ENCODE results near the gene ZDHHC11B.

ZDHHC11B gene

DNA sequence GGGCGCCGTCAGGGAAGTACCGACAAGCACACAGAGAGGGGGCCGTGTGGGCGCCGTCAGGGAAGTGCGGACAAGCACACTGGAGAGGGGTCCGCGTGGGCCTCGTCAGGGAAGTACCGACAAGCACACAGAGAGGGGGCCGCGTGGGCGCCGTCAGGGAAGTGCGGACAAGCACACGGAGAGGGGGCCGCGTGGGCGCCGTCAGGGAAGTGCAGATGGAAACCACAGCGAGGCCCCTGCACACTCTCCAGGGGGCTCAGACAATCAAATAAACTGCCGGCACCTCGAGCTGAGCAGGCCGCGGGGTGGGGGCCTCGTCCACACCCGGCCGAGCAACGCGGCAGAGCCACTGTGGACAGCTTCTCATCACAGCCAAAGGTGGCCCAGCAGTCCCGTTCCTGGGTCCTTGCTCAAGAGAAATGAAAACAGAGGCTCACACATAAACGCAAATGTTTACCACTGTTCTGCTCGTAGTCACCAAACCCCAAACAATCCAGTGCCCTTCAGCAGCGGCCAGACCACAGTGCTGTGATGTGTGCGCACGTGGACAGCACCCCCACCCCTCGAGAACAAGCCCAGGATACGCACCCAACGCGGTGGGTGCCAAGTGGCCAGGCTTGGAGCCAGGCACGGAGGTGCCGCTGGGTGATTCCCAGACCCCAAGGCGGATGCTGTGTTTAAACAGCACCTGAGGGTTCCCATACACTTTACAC is 116.1 kb downstream of the ZDHHC11B start:
- H3K14ac ChIP-seq (ENCODE audit: low read length in 2 of 2): no peak overlapping the region
- no peak overlapping the region for H3K23ac ChIP-seq (ENCODE audit: low read length in 2 of 2)
- peaks cover 57% of the 10 kb centered on the region for H3K4me1 ChIP-seq (ENCODE audit: control insufficient read depth, insufficient read depth, low read depth, low read length)
- H3K36me3 ChIP-seq (ENCODE audit: control insufficient read depth in 1 of 2, insufficient read depth in 2 of 2, low read depth in 1 of 2, low read length in 2 of 2): peaks cover 5 to 45% of the 10 kb centered on the region in 2 experiments
- no peak overlapping the region for H3K4me2 ChIP-seq (ENCODE audit: low read length, poor library complexity, severe bottlenecking)
- H3K79me1 ChIP-seq (replicated peaks; ENCODE audit: low read length, poor library complexity, severe bottlenecking): no peaks in the 10 kb centered on the region
- H2AK5ac ChIP-seq (ENCODE audit: low read length, severe bottlenecking): peak overlapping the region; percentile 2
- H4K8ac ChIP-seq (ENCODE audit: low read length): no peak overlapping the region
- DNase-seq: peak; percentile 6
- no peak overlapping the region for H2BK5ac ChIP-seq (ENCODE audit: low read depth, low read length, poor library complexity, severe bottlenecking)
- H2AFZ ChIP-seq (ENCODE audit: low read depth, low read length): no peak overlapping the region
- no peak overlapping the region for H3K9ac ChIP-seq (ENCODE audit: low read length)
- H4K91ac ChIP-seq (ENCODE audit: low read length): peak overlapping the region; percentile 22
- no peak overlapping the region for H2BK120ac ChIP-seq (ENCODE audit: low read depth, low read length)
- 89% methylated on average over 44 of the region's 44 CpGs for WGBS
- peaks cover 4 to 21% of the 10 kb centered on the region in 2 experiments for H3K27me3 ChIP-seq (ENCODE audit: control insufficient read depth in 1 of 2, insufficient read depth in 1 of 2, low read length in 2 of 2)
- no peak overlapping the region for H3K4me3 ChIP-seq (ENCODE audit: insufficient read depth in 1 of 2, low read depth in 1 of 2, low read length in 2 of 2)
- no peak overlapping the region for H3K18ac ChIP-seq (ENCODE audit: low read depth in 1 of 2, low read length in 2 of 2)
- no peak overlapping the region for H2BK15ac ChIP-seq (ENCODE audit: low read depth, poor library complexity, severe bottlenecking)
- H3K9me3 ChIP-seq (ENCODE audit: control insufficient read depth, low read length): no peaks in the 10 kb centered on the region
- no peak overlapping the region for H2BK12ac ChIP-seq (ENCODE audit: low read length in 2 of 2)
- no peak overlapping the region for H3K27ac ChIP-seq (ENCODE audit: low read length, poor library complexity, severe bottlenecking)
- no peak overlapping the region for H3K4ac ChIP-seq (ENCODE audit: low read depth in 1 of 2, low read length in 2 of 2)

DNA sequence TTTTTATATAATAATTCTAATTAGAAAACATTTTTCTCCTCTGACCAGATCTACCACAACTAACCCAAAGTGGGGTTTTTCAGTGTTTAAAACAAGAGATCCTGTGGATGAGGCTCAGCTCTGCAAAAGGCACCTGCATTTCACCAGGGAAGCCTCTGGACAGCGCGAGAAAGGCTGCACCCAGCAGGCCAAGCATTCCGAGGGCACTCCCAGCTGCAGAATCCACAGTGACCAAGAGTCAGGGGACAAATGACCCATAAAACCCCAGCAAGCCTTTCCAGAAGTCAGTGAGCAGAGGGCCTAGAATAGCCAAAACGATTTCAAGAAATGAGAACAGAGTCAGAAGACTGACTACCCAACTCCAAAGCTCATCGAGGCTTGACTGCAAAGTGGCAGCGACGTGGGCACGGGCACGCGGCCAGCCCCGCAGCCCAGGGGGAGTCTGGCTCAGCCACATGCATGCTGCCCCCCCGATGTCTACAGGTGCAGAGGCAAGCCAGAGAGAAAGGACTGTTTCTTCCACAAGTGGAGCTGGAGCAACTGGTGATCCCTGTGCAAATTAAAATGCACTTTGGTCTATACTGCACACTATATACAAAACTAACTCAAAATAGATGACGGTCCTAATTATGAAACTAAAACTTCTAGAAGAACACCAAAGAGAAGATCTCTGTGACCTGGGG is 117.6 kb downstream of the ZDHHC11B start:
- 98% methylated on average over 12 of the region's 13 CpGs for WGBS
- H3K27me3 ChIP-seq (ENCODE audit: control insufficient read depth in 1 of 2, insufficient read depth in 1 of 2, low read length in 2 of 2): peaks cover 0 to 6% of the 10 kb centered on the region in 2 experiments
- no peak overlapping the region for H2BK15ac ChIP-seq (ENCODE audit: low read depth, poor library complexity, severe bottlenecking)
- no peak overlapping the region for H3K9ac ChIP-seq (ENCODE audit: low read length)
- no peak for DNase-seq
- H3K4ac ChIP-seq (ENCODE audit: low read depth in 1 of 2, low read length in 2 of 2): no peak overlapping the region
- H2BK5ac ChIP-seq (ENCODE audit: low read depth, low read length, poor library complexity, severe bottlenecking): no peak overlapping the region
- no peak overlapping the region for H4K8ac ChIP-seq (ENCODE audit: low read length)
- H2AK5ac ChIP-seq (ENCODE audit: low read length, severe bottlenecking): no peak overlapping the region
- H3K23ac ChIP-seq (ENCODE audit: low read length in 2 of 2): no peak overlapping the region
- no peak overlapping the region for H3K18ac ChIP-seq (ENCODE audit: low read depth in 1 of 2, low read length in 2 of 2)
- H3K4me2 ChIP-seq (ENCODE audit: low read length, poor library complexity, severe bottlenecking): no peak overlapping the region
- H2AFZ ChIP-seq (ENCODE audit: low read depth, low read length): no peak overlapping the region
- H3K9me3 ChIP-seq (ENCODE audit: control insufficient read depth, low read length): no peaks in the 10 kb centered on the region
- H3K27ac ChIP-seq (ENCODE audit: low read length, poor library complexity, severe bottlenecking): no peak overlapping the region
- H2BK12ac ChIP-seq (ENCODE audit: low read length in 2 of 2): no peak overlapping the region
- H3K4me1 ChIP-seq (ENCODE audit: control insufficient read depth, insufficient read depth, low read depth, low read length): peaks cover 42% of the 10 kb centered on the region
- no peak overlapping the region for H3K4me3 ChIP-seq (ENCODE audit: insufficient read depth in 1 of 2, low read depth in 1 of 2, low read length in 2 of 2)
- no peak overlapping the region for H2BK120ac ChIP-seq (ENCODE audit: low read depth, low read length)
- H3K14ac ChIP-seq (ENCODE audit: low read length in 2 of 2): no peak overlapping the region
- H3K36me3 ChIP-seq (ENCODE audit: control insufficient read depth in 1 of 2, insufficient read depth in 2 of 2, low read depth in 1 of 2, low read length in 2 of 2): peaks cover 5 to 60% of the 10 kb centered on the region in 2 experiments
- no peaks in the 10 kb centered on the region for H3K79me1 ChIP-seq (replicated peaks; ENCODE audit: low read length, poor library complexity, severe bottlenecking)
- H4K91ac ChIP-seq (ENCODE audit: low read length): no peak overlapping the region

DNA sequence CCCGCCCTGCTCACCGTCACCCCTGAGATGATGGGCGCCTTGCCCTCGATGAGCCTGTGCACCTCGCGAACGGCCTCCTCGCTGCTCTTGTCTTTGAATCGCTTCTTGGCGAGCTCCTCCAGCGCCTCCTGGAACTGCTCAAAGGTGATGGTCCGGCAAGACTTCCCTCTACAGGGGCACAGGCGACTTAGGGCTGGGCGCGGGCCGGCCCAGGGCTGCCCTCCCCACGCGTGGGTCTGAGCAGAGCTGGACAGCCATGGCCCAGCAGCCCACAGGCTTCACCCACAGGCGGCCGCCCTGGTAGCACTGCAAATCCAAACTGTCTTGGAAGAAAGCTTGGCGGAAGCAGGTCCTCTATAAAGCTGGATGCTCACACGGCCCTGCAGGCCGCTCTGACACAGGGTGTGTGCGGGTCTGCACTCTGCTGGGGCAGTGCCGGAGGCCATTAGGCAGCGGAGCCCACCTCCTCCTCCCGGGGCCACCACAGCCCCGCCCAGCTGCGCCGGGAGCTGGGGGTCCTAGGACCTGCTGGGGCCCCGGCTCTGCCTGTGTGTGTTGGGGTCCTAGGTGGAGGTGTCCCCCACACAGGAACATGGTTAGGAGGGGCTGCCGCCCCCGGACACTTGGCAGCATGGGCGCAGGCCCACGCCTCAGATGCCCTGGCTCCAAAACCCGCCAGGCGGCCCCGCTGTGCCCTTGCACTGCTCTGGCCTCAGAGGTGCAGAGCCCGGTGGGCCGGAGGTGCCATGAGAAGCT is 118.4 kb downstream of the ZDHHC11B start:
- Histone ChIP-seq H4K8ac (ENCODE audit: low read length) (no peak overlapping the region), H3K9ac (ENCODE audit: low read length) (no peak overlapping the region), H3K14ac (ENCODE audit: low read length in 2 of 2) (no peak overlapping the region), H3K27ac (ENCODE audit: low read length, poor library complexity, severe bottlenecking) (no peak overlapping the region), H3K4ac (ENCODE audit: low read depth in 1 of 2, low read length in 2 of 2) (no peak overlapping the region), H2BK12ac (ENCODE audit: low read length in 2 of 2) (no peak overlapping the region), H3K79me1 (replicated peaks; ENCODE audit: low read length, poor library complexity, severe bottlenecking) (no peaks in the 10 kb centered on the region), H3K36me3 (ENCODE audit: control insufficient read depth in 1 of 2, insufficient read depth in 2 of 2, low read depth in 1 of 2, low read length in 2 of 2) (peaks cover 5 to 68% of the 10 kb centered on the region in 2 experiments), H3K23ac (ENCODE audit: low read length in 2 of 2) (no peak overlapping the region), H3K4me2 (ENCODE audit: low read length, poor library complexity, severe bottlenecking) (no peak overlapping the region), H2AFZ (ENCODE audit: low read depth, low read length) (no peak overlapping the region), H3K18ac (ENCODE audit: low read depth in 1 of 2, low read length in 2 of 2) (no peak overlapping the region), H3K4me3 (ENCODE audit: insufficient read depth in 1 of 2, low read depth in 1 of 2, low read length in 2 of 2) (no peak overlapping the region), H2AK5ac (ENCODE audit: low read length, severe bottlenecking) (no peak overlapping the region), H4K91ac (ENCODE audit: low read length) (no peak overlapping the region), H2BK120ac (ENCODE audit: low read depth, low read length) (no peak overlapping the region), H2BK5ac (ENCODE audit: low read depth, low read length, poor library complexity, severe bottlenecking) (no peak overlapping the region), H3K9me3 (ENCODE audit: control insufficient read depth, low read length) (no peaks in the 10 kb centered on the region), H3K4me1 (ENCODE audit: control insufficient read depth, insufficient read depth, low read depth, low read length) (peaks cover 35% of the 10 kb centered on the region), H2BK15ac (ENCODE audit: low read depth, poor library complexity, severe bottlenecking) (no peak overlapping the region), H3K27me3 (ENCODE audit: control insufficient read depth in 1 of 2, insufficient read depth in 1 of 2, low read length in 2 of 2) (peaks cover 0 to 3% of the 10 kb centered on the region in 2 experiments)
- DNase-seq: no peak
- WGBS: 95% methylated on average over 37 of the region's 40 CpGs

DNA sequence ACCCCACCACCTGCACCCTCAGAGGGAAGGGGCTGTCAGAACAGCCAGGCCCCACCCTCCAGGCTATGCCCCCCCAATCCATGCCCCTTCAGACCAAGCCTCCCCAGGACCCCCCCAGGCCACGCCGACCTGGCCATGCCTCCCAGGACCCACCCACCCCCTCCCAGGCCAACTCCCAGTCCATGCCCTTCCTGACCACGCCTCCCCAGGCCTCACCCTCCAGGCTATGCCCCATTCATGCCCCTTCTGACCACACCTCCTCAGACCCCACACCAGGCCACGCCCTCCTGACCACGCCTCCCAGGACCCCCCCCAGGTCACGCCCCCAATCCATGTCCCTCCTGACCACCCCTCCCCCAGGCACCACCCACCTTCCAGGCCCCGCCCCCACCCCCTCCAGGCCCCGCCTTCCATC is 119.0 kb downstream of the ZDHHC11B start:
- Histone ChIP-seq H3K4me1 (ENCODE audit: control insufficient read depth, insufficient read depth, low read depth, low read length) (peaks cover 31% of the 10 kb centered on the region), H2BK15ac (ENCODE audit: low read depth, poor library complexity, severe bottlenecking) (no peak overlapping the region), H3K27me3 (ENCODE audit: control insufficient read depth in 1 of 2, insufficient read depth in 1 of 2, low read length in 2 of 2) (peaks cover 0 to 2% of the 10 kb centered on the region in 2 experiments), H3K4me3 (ENCODE audit: insufficient read depth in 1 of 2, low read depth in 1 of 2, low read length in 2 of 2) (no peak overlapping the region), H3K36me3 (ENCODE audit: control insufficient read depth in 1 of 2, insufficient read depth in 2 of 2, low read depth in 1 of 2, low read length in 2 of 2) (peaks cover 5 to 72% of the 10 kb centered on the region in 2 experiments), H3K18ac (ENCODE audit: low read depth in 1 of 2, low read length in 2 of 2) (no peak overlapping the region), H3K14ac (ENCODE audit: low read length in 2 of 2) (no peak overlapping the region), H2AK5ac (ENCODE audit: low read length, severe bottlenecking) (no peak overlapping the region), H2AFZ (ENCODE audit: low read depth, low read length) (no peak overlapping the region), H3K9ac (ENCODE audit: low read length) (no peak overlapping the region), H3K4ac (ENCODE audit: low read depth in 1 of 2, low read length in 2 of 2) (no peak overlapping the region), H3K23ac (ENCODE audit: low read length in 2 of 2) (no peak overlapping the region), H3K4me2 (ENCODE audit: low read length, poor library complexity, severe bottlenecking) (no peak overlapping the region), H2BK120ac (ENCODE audit: low read depth, low read length) (no peak overlapping the region), H2BK5ac (ENCODE audit: low read depth, low read length, poor library complexity, severe bottlenecking) (no peak overlapping the region), H3K79me1 (replicated peaks; ENCODE audit: low read length, poor library complexity, severe bottlenecking) (peaks cover 2% of the 10 kb centered on the region), H3K27ac (ENCODE audit: low read length, poor library complexity, severe bottlenecking) (no peak overlapping the region), H4K91ac (ENCODE audit: low read length) (no peak overlapping the region), H2BK12ac (ENCODE audit: low read length in 2 of 2) (no peak overlapping the region), H3K9me3 (ENCODE audit: control insufficient read depth, low read length) (no peaks in the 10 kb centered on the region), H4K8ac (ENCODE audit: low read length) (no peak overlapping the region)
- no peak for DNase-seq
- whole genome bisulfite sequencing: 92% methylated on average over 5 of the region's 8 CpGs

Measured in mesenchymal stem cell (in vitro differentiated cells and primary cell).